OCI-LY3 (cell line): ENCODE results near the gene PTPRN2.

Source experiments
- H2AFZ ChIP-seq: fragments of 200-600, 300-600 bp; shearing (Covaris generic); 2 replicates; pipeline ENCODE4 v1.6.0; 2014; ENCODE audit warnings: antibody characterized with exemption, low read depth, low read length
- H3K27ac ChIP-seq: fragments of 200-600, 300-600 bp; sonication (generic); 2 replicates; pipeline ENCODE4 v1.5.1; 2014; ENCODE audit warnings: mild to moderate bottlenecking, low read length, moderate library complexity, mixed read lengths
- H3K27me3 ChIP-seq: fragments of 200-600, 300-600 bp; sonication (generic); 2 replicates; pipeline ENCODE4 v1.6.1; 2014; ENCODE audit warnings: low read depth, low read length, mixed read lengths
- H3K36me3 ChIP-seq: fragments of 200-600, 300-600 bp; sonication (generic); replicated peaks from 2 replicates; pipeline ENCODE3; 2014; ENCODE audit warnings: low read depth, low read length, mixed read lengths
- H3K4me1 ChIP-seq: fragments of 300-600, 200-600 bp; sonication (generic); 2 replicates; pipeline ENCODE4 v1.6.1; 2014; ENCODE audit warnings: low read length, mixed read lengths
- H3K4me2 ChIP-seq: fragments of 200-600, 300-600 bp; sonication (generic); 2 replicates; pipeline ENCODE4 v1.6.1; 2014; ENCODE audit warnings: low read length, mixed read lengths
- H3K4me3 ChIP-seq: fragments of 300-600, 200-600 bp; sonication (generic); 2 replicates; pipeline ENCODE4 v1.5.1; 2014; ENCODE audit warnings: antibody characterized with exemption, mild to moderate bottlenecking, low read length, moderate library complexity
- H3K79me2 ChIP-seq: fragments of 300-600, 200-600 bp; shearing (Covaris generic); 2 replicates; pipeline ENCODE4 v1.6.1; 2014; ENCODE audit warnings: mild to moderate bottlenecking, low read length, mixed read lengths
- H3K9ac ChIP-seq: fragments of 300-600, 200-600 bp; shearing (Covaris generic); 2 replicates; pipeline ENCODE4 v1.6.0; 2014; ENCODE audit warnings: mild to moderate bottlenecking, low read length, moderate library complexity
- H3K9me3 ChIP-seq: fragments of 200-600, 300-600 bp; shearing (Covaris generic); 2 replicates; pipeline ENCODE4 v1.6.1; 2014; ENCODE audit warnings: low read length, mixed read lengths; ENCODE audit not compliant: insufficient read depth
- H4K20me1 ChIP-seq: fragments of 200-600, 300-600 bp; sonication (generic); 2 replicates; pipeline ENCODE4 v1.6.1; 2016; ENCODE audit warnings: low read length, mixed read lengths; ENCODE audit not compliant: insufficient read depth
- CTCF ChIP-seq: fragments of 200-600, 300-600 bp; sonication (generic); IDR thresholded peaks from 2 replicates; pipeline ENCODE4 v1.5.1; 2014; ENCODE audit warnings: antibody characterized with exemption, low read length, low read depth
- EZH2phosphoT487 ChIP-seq: fragments of 200-600 bp; shearing (Covaris generic); IDR thresholded peaks from 2 replicates; pipeline ENCODE4 v1.6.1; 2018; ENCODE audit warnings: antibody characterized with exemption, mixed run types, low read depth

PTPRN2 gene

GRCh38 chr7:157799076-157799685 lies 788.4 kb downstream of the PTPRN2 start:
- no peaks in the 10 kb centered on the region for H3K4me1 ChIP-seq
- no peaks in the 10 kb centered on the region for H3K79me2 ChIP-seq
- H3K36me3 ChIP-seq: no peaks in the 10 kb centered on the region
- H3K27me3 ChIP-seq: no peaks in the 10 kb centered on the region
- no peak for TF ChIP-seq CTCF
- TF ChIP-seq EZH2phosphoT487: no peak
- H3K27ac ChIP-seq: no peak overlapping the region
- no peak overlapping the region for H2AFZ ChIP-seq
- no peak overlapping the region for H3K4me2 ChIP-seq
- H3K9ac ChIP-seq: no peak overlapping the region
- H3K9me3 ChIP-seq: no peaks in the 10 kb centered on the region
- no peaks in the 10 kb centered on the region for H4K20me1 ChIP-seq
- H3K4me3 ChIP-seq: no peak overlapping the region

DNA sequence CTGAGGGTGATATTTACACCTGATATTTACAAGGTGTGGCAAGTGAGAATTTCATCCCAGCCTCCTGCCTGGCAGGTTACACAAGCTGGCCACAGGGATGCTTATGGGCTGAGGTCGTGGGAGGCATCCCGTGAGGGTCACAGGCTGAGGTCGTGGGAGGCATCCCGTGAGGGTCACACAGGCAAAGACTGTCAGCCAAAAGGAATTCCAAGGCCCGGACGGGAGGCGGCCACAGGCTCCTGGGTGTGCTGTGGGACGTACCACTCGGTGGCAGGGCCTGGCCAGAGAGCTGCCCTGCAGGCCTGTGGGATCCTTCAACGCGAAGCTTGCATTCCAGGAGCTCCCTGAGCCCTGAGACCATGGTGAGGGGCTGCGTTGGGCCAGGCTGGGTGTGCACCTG lies 790.3 kb downstream of the PTPRN2 start:
- no peak overlapping the region for H3K4me2 ChIP-seq

GRCh38 chr7:157796846-157797245 lies 790.8 kb downstream of the PTPRN2 start:
- H3K4me3 ChIP-seq: no peak overlapping the region
- H3K27me3 ChIP-seq: no peaks in the 10 kb centered on the region
- no peak overlapping the region for H3K27ac ChIP-seq
- no peak for TF ChIP-seq EZH2phosphoT487
- no peaks in the 10 kb centered on the region for H3K4me1 ChIP-seq
- H4K20me1 ChIP-seq: no peaks in the 10 kb centered on the region
- H3K4me2 ChIP-seq: no peak overlapping the region
- H3K79me2 ChIP-seq: no peaks in the 10 kb centered on the region
- H3K9ac ChIP-seq: no peak overlapping the region
- H2AFZ ChIP-seq: no peak overlapping the region
- H3K36me3 ChIP-seq: no peaks in the 10 kb centered on the region
- no peaks in the 10 kb centered on the region for H3K9me3 ChIP-seq

More for the DNA sequence above, 790.3 kb downstream of the PTPRN2 start:
- Histone ChIP-seq H3K4me1 (no peaks in the 10 kb centered on the region), H3K9ac (no peak overlapping the region), H3K4me3 (no peak overlapping the region), H3K27ac (no peak overlapping the region), H3K9me3 (no peaks in the 10 kb centered on the region), H3K79me2 (no peaks in the 10 kb centered on the region), H3K36me3 (no peaks in the 10 kb centered on the region), H4K20me1 (no peaks in the 10 kb centered on the region), H2AFZ (no peak overlapping the region), H3K27me3 (no peaks in the 10 kb centered on the region)
- no peak for TF ChIP-seq CTCF
- TF ChIP-seq EZH2phosphoT487: no peak

GRCh38 chr7:157795643-157796042 lies 792.0 kb downstream of the PTPRN2 start:
- Histone ChIP-seq H3K4me2 (no peak overlapping the region), H3K4me3 (no peak overlapping the region), H3K27me3 (no peaks in the 10 kb centered on the region), H2AFZ (no peak overlapping the region), H3K27ac (no peak overlapping the region), H3K9me3 (no peaks in the 10 kb centered on the region), H3K4me1 (no peaks in the 10 kb centered on the region), H4K20me1 (no peaks in the 10 kb centered on the region), H3K36me3 (no peaks in the 10 kb centered on the region), H3K9ac (no peak overlapping the region), H3K79me2 (no peaks in the 10 kb centered on the region)
- TF ChIP-seq CTCF (no peak), EZH2phosphoT487 (no peak)

- H3K27me3 ChIP-seq: no peaks in the 10 kb centered on the region
- no peak overlapping the region for H2AFZ ChIP-seq
- no peaks in the 10 kb centered on the region for H3K79me2 ChIP-seq
- H3K36me3 ChIP-seq: no peaks in the 10 kb centered on the region
- no peaks in the 10 kb centered on the region for H3K4me1 ChIP-seq
- no peak overlapping the region for H3K27ac ChIP-seq
- no peaks in the 10 kb centered on the region for H3K9me3 ChIP-seq
- H3K4me3 ChIP-seq: no peak overlapping the region
- TF ChIP-seq CTCF: no peak
- TF ChIP-seq EZH2phosphoT487: no peak
- H3K4me2 ChIP-seq: no peak overlapping the region
- no peak overlapping the region for H3K9ac ChIP-seq
- H4K20me1 ChIP-seq: no peaks in the 10 kb centered on the region
Observed at GRCh38 chr7:157795199-157795598, 792.4 kb downstream of the PTPRN2 start.
